ENCODE data around the gene CHMP6. TPM values are rescaled to one million over a fixed set of nuclear protein-coding genes. Genes with fewer than 3 reads are reported as not detected.

CHMP6 gene
- total and polyA plus RNA-seq, 9 of the 15 experiments (the other 6 are each of a cell fraction or from before 2014, with no cell fraction given), result 0.25 to 30.4 (median 13.4) TPM

GRCh38 chr17:80991645-80992076 is at the start of gene CHMP6 (continued):
- TF ChIP-seq BHLHE40 (IDR thresholded peaks at IDR 0.05; ENCODE audit: low read length) (peak; percentile 10; the same call in 1 of the 2 replicates), CREM (IDR thresholded peaks at IDR 0.05; ENCODE audit: low read depth) (peak; percentile 17; the same call in 1 of the 2 replicates), ID3 (CRISPR knock-in tag; IDR thresholded peaks at IDR 0.05) (no peak), ID3 (tag; IDR thresholded peaks at IDR 0.05) (peak; percentile 75), ZNF57 (CRISPR knock-in tag; IDR thresholded peaks at IDR 0.05) (no peak), SMAD4 (CRISPR knock-in tag; conservative IDR thresholded peaks at IDR 0.05) (peak; percentile 75), CBX1 (IDR thresholded peaks at IDR 0.05; ENCODE audit: low read depth) (peak; percentile 87; the same call in 1 of the 2 replicates), CXXC5 (CRISPR knock-in tag; IDR thresholded peaks at IDR 0.05) (peak; percentile 92), PHF20 (IDR thresholded peaks at IDR 0.05; ENCODE audit: partially characterized antibody) (peak; percentile 39), MED1 (CRISPR knock-in tag; IDR thresholded peaks at IDR 0.05; ENCODE audit: borderline replicate concordance) (0 out of 2 replicates have a peak, but pooled peaks have one; percentile 17), CCNT2 (IDR thresholded peaks at IDR 0.05; ENCODE audit: borderline replicate concordance, extremely low read depth, insufficient read length, low read depth, low read length) (peak; percentile 74), ZFX (CRISPR knock-in tag; IDR thresholded peaks at IDR 0.05) (peak; percentile 69), RAD21 (CRISPR knock-in tag; conservative IDR thresholded peaks at IDR 0.05 in 1 of 2, IDR thresholded peaks at IDR 0.05 in 1 of 2) (peak in 1 of 2 experiments; percentile 31; a peak in 2 of 4 replicates), U2AF1 (optimal IDR thresholded peaks at IDR 0.05; ENCODE audit: low read depth, low read length) (no peak), PHF8 (IDR thresholded peaks at IDR 0.05; ENCODE audit: borderline replicate concordance, low read length) (peak; percentile 69; the same call in 1 of the 2 replicates), ZNF407 (IDR thresholded peaks at IDR 0.05; ENCODE audit: low read depth) (peak; percentile 90), FOXM1 (IDR thresholded peaks at IDR 0.05; ENCODE audit: low read depth) (no peak), FOXM1 (CRISPR knock-in tag; IDR thresholded peaks at IDR 0.05; ENCODE audit: low read depth) (0 out of 2 replicates have a peak, but pooled peaks have one; percentile 68)
